Measurements from ENCODE around the gene CUX1.

GRCh38 chr7:101812595-101812994, 4.8 kb upstream of the CUX1 start:
- TF ChIP-seq SIN3A (IDR thresholded peaks at IDR 0.05; ENCODE audit: low read depth, low read length) (no peak), EGR1 (IDR thresholded peaks at IDR 0.05; ENCODE audit: borderline replicate concordance in 1 of 2, low read depth in 2 of 2, low read length in 2 of 2) (no peak), KDM1A (IDR thresholded peaks at IDR 0.05; ENCODE audit: borderline replicate concordance) (no peak), SMC3 (IDR thresholded peaks at IDR 0.05; ENCODE audit: borderline replicate concordance, low read length) (no peak)
